Dedifferentiated amniotic fluid mesenchymal stem cell (primary cell): Measurements from ENCODE around the gene BTG1.
A peak's percentile ranks its signal among the peaks of the same experiment; 100 is the strongest.

Source experiments
- DNase-seq: peaks from one replicate; pipeline ENCODE4 v3.0.0-alpha.2; 2016; ENCODE audit errors: extremely low spot score

The BTG1 gene

GRCh38 chr12:92133795-92134637, 11.6 kb downstream of the BTG1 start:
- DNase-seq = no peak

- no peak for DNase-seq
Measured at GRCh38 chr12:92133171-92133570, 12.5 kb downstream of the BTG1 start.

GRCh38 chr12:92132288-92132687, 13.4 kb downstream of the BTG1 start:
- no peak for DNase-seq

GRCh38 chr12:92130999-92131398, 14.6 kb downstream of the BTG1 start:
- no peak for DNase-seq

- no peak for DNase-seq
Measured at GRCh38 chr12:92129609-92130008, 16.0 kb downstream of the BTG1 start.

- no peak for DNase-seq
Measured at GRCh38 chr12:92128612-92129011, 17.0 kb downstream of the BTG1 start.

- no peak for DNase-seq
Measured at GRCh38 chr12:92124689-92125029, 21.0 kb downstream of the BTG1 start.

GRCh38 chr12:92123780-92124688, 21.6 kb downstream of the BTG1 start:
- DNase-seq = no peak

- no peak for DNase-seq
Measured at GRCh38 chr12:92122941-92123779, 22.5 kb downstream of the BTG1 start.

GRCh38 chr12:92121826-92122225, 23.8 kb downstream of the BTG1 start:
- no peak for DNase-seq

GRCh38 chr12:92118826-92119536, 26.7 kb downstream of the BTG1 start:
- no peak for DNase-seq

GRCh38 chr12:92114834-92115233, 30.8 kb downstream of the BTG1 start:
- DNase-seq = no peak

GRCh38 chr12:92111256-92111655, 34.4 kb downstream of the BTG1 start:
- no peak for DNase-seq

GRCh38 chr12:92110083-92110640, 35.5 kb downstream of the BTG1 start:
- DNase-seq = no peak

GRCh38 chr12:92109613-92110012, 36.0 kb downstream of the BTG1 start:
- DNase-seq = no peak

GRCh38 chr12:92108651-92109050, 37.0 kb downstream of the BTG1 start:
- peak; percentile 29 for DNase-seq

GRCh38 chr12:92107621-92108131, 38.0 kb downstream of the BTG1 start:
- no peak for DNase-seq

GRCh38 chr12:92107094-92107493, 38.6 kb downstream of the BTG1 start:
- DNase-seq = no peak

- DNase-seq = no peak
Measured at GRCh38 chr12:92105676-92106075, 40.0 kb downstream of the BTG1 start.

- no peak for DNase-seq
Measured at GRCh38 chr12:92105110-92105509, 40.5 kb downstream of the BTG1 start.

GRCh38 chr12:92102606-92103005, 43.0 kb downstream of the BTG1 start:
- DNase-seq = no peak
